KG1 (cell line): ENCODE measurements around the gene IL1RAPL1.
"Not testable (repeated sequence)": the region's sequence is repeated elsewhere in the genome, so short reads cannot be mapped to it uniquely, and the experiment has no call there.

Source experiments
- DNase-seq: peaks from one replicate; lab custom pipeline; 2025; lab: John Stamatoyannopoulos, UW

Gene IL1RAPL1

GRCh38 chrX:29274517-29274916, 687.3 kb downstream of the IL1RAPL1 start:
- no peak for DNase-seq

- DNase-seq = no peak
Observed at GRCh38 chrX:29275928-29276327, 688.7 kb downstream of the IL1RAPL1 start.

GRCh38 chrX:29281078-29281742, 694.0 kb downstream of the IL1RAPL1 start:
- no peak for DNase-seq

GRCh38 chrX:29285664-29286063, 698.4 kb downstream of the IL1RAPL1 start:
- DNase-seq = no peak

GRCh38 chrX:29295987-29296680, 708.9 kb downstream of the IL1RAPL1 start:
- DNase-seq = no peak

- no peak for DNase-seq
Observed at GRCh38 chrX:29297171-29297800, 710.0 kb downstream of the IL1RAPL1 start.

GRCh38 chrX:29299684-29300083, 712.4 kb downstream of the IL1RAPL1 start:
- DNase-seq = no peak

GRCh38 chrX:29308726-29309125, 721.5 kb downstream of the IL1RAPL1 start:
- DNase-seq = no peak

GRCh38 chrX:29315931-29316330, 728.7 kb downstream of the IL1RAPL1 start:
- no peak for DNase-seq

GRCh38 chrX:29318012-29318411, 730.8 kb downstream of the IL1RAPL1 start:
- no peak for DNase-seq

- DNase-seq = not testable (repeated sequence)
Observed at GRCh38 chrX:29332429-29332828, 745.2 kb downstream of the IL1RAPL1 start.

- DNase-seq = not testable (repeated sequence)
Observed at GRCh38 chrX:29333091-29333490, 745.8 kb downstream of the IL1RAPL1 start.

GRCh38 chrX:29348288-29348687, 761.0 kb downstream of the IL1RAPL1 start:
- no peak for DNase-seq

- DNase-seq = no peak
Observed at GRCh38 chrX:29359276-29359675, 772.0 kb downstream of the IL1RAPL1 start.

GRCh38 chrX:29374765-29375164, 787.5 kb downstream of the IL1RAPL1 start:
- DNase-seq = not testable (repeated sequence)

- DNase-seq = no peak
Observed at GRCh38 chrX:29376584-29376983, 789.3 kb downstream of the IL1RAPL1 start.

- DNase-seq = no peak
Observed at GRCh38 chrX:29382811-29383210, 795.6 kb downstream of the IL1RAPL1 start.

- DNase-seq = no peak
Observed at GRCh38 chrX:29388509-29388908, 801.3 kb downstream of the IL1RAPL1 start.

- DNase-seq = no peak
Observed at GRCh38 chrX:29397506-29397905, 810.3 kb downstream of the IL1RAPL1 start.

GRCh38 chrX:29407357-29407756, 820.1 kb downstream of the IL1RAPL1 start:
- no peak for DNase-seq

GRCh38 chrX:29419774-29420553, 832.7 kb downstream of the IL1RAPL1 start:
- no peak for DNase-seq

- no peak for DNase-seq
Observed at GRCh38 chrX:29422034-29422433, 834.8 kb downstream of the IL1RAPL1 start.
